ENCODE results near the gene PACRG. TPM values are rescaled to one million over a fixed set of nuclear protein-coding genes. Genes with fewer than 3 reads are reported as not detected.

The PACRG gene
- total and polyA plus RNA-seq, 2 of the 8 experiments (the other 6 are each of a cell fraction or from before 2014, with no cell fraction given), result 0.44 to 0.54 TPM

- no peak overlapping the region for H3K18ac ChIP-seq (ENCODE audit: extremely low read depth, low read length)
- H3K4me2 ChIP-seq (ENCODE audit: insufficient read depth in 1 of 2, low read depth in 2 of 2, low read length in 2 of 2), result no peak overlapping the region
- DNase-seq (ENCODE audit: low read depth in 1 of 2, low spot score in 2 of 2) (no peak), FAIRE-seq (no peak)
- no peaks in the 10 kb centered on the region for H3K9me3 ChIP-seq (ENCODE audit: insufficient read depth in 2 of 2, low read depth in 1 of 2, low read length in 1 of 2)
- H2AK5ac ChIP-seq (ENCODE audit: low read depth, low read length), result no peak overlapping the region
- no peak overlapping the region for H2BK12ac ChIP-seq (ENCODE audit: low read depth, low read length)
- H3K79me1 ChIP-seq (ENCODE audit: low read depth, low read length), result no peaks in the 10 kb centered on the region
- H3K14ac ChIP-seq (ENCODE audit: insufficient read length), result no peak overlapping the region
- H3K36me3 ChIP-seq (ENCODE audit: control insufficient read depth in 2 of 4, insufficient read depth in 4 of 4, low read length in 3 of 4), result no peaks in the 10 kb centered on the region
- H3K56ac ChIP-seq (replicated peaks; ENCODE audit: insufficient read length, low read depth, low read length), result no peak overlapping the region
- H3K23ac ChIP-seq (ENCODE audit: insufficient read length), result no peak overlapping the region
- no peak overlapping the region for H3K4me3 ChIP-seq (ENCODE audit: extremely low read depth in 1 of 4, insufficient read depth in 2 of 4, low read depth in 3 of 4, low read length in 4 of 4)
- H2BK120ac ChIP-seq (replicated peaks; ENCODE audit: low read depth, low read length), result no peak overlapping the region
- H4K91ac ChIP-seq (replicated peaks; ENCODE audit: insufficient read length, low read length), result no peak overlapping the region
- ChIA-PET POLR2A (ENCODE audit: partially characterized antibody) (no interaction called here), CTCF (ENCODE audit: partially characterized antibody) (no interaction called here)
- H3K4ac ChIP-seq (replicated peaks; ENCODE audit: insufficient read length, low read depth, low read length), result no peak overlapping the region
- H3K9ac ChIP-seq (replicated peaks in 1 of 4; ENCODE audit: extremely low read depth in 1 of 4, low read depth in 3 of 4, low read length in 3 of 4), result no peak overlapping the region
- no peak overlapping the region for H3K27ac ChIP-seq (ENCODE audit: low read depth, low read length)
- TF ChIP-seq RBBP5 (IDR thresholded peaks at IDR 0.05; ENCODE audit: borderline replicate concordance, low read depth, low read length), result no peak
- TF ChIP-seq ATF2 (IDR thresholded peaks at IDR 0.05; ENCODE audit: low read length), result no peak
- H2BK5ac ChIP-seq (ENCODE audit: low read depth, low read length), result no peak overlapping the region
- no peak overlapping the region for H4K5ac ChIP-seq (ENCODE audit: insufficient read length, low read depth, low read length)
- no peak overlapping the region for H4K8ac ChIP-seq (ENCODE audit: extremely low read depth, insufficient read depth, low read length)
- no peaks in the 10 kb centered on the region for H3K79me2 ChIP-seq (ENCODE audit: control insufficient read depth in 1 of 2, insufficient read depth in 2 of 2, low read length in 2 of 2)
- no peak overlapping the region for H2AFZ ChIP-seq (ENCODE audit: low read length)
- H2BK20ac ChIP-seq (ENCODE audit: low read length), result no peak overlapping the region
- 98% methylated on average over 13 of the region's 13 CpGs; no CpG with 5 or more reads in 1 of the 2 experiments for WGBS, 2 experiments (ENCODE audit: extremely low coverage in 1 of 2, insufficient coverage in 1 of 2, insufficient read length in 1 of 2, insufficient replicate concordance in 2 of 2, low coverage in 1 of 2, low lambda C conversion rate in 2 of 2, missing lambda C conversion rate in 1 of 2)
- H3K4me1 ChIP-seq (replicated peaks in 1 of 4; ENCODE audit: control insufficient read depth in 3 of 4, insufficient read depth in 4 of 4, low read length in 3 of 4), result no peaks in the 10 kb centered on the region
- no peaks in the 10 kb centered on the region for H3K27me3 ChIP-seq (replicated peaks in 1 of 4; ENCODE audit: control insufficient read depth in 3 of 4, extremely low read depth in 1 of 4, insufficient read depth in 3 of 4, low read length in 3 of 4)
- no peak overlapping the region for H2BK15ac ChIP-seq (ENCODE audit: low read length)
- H4K20me1 ChIP-seq (replicated peaks in 1 of 2; ENCODE audit: control insufficient read depth in 1 of 2, insufficient read depth in 2 of 2, low read length in 2 of 2), result no peaks in the 10 kb centered on the region
- no peaks in the 10 kb centered on the region for H3K23me2 ChIP-seq (ENCODE audit: low read depth, low read length)
Observed at GRCh38 chr6:163364641-163365040, 636.9 kb downstream of the PACRG start.

Small RNA genes lying within 50 kb of the gene (small RNA-seq; reads per million reads assigned to genes)
- gene AL031121.1 (ENCODE audit: insufficient read depth) (not detected), gene AL590286.1 (ENCODE audit: insufficient read depth) (not detected)

Other genes with a start within 250 kb of the PACRG start
- gene PRKN, start 208 bp upstream of the PACRG start, total RNA-seq (2021; fragmentation: NEBNext Ultra II Directional; extraction: Animal tissue kit (Norgen Biotek cat#: 25700)), result 0.08 and 0.13 TPM in 2 replicates
- 0.19 and 0.29 TPM in 2 replicates for gene PRKN, start 208 bp upstream of the PACRG start, polyA plus RNA-seq (2011; rRNA removed)